Prostate gland (tissue), 2 donors: ENCODE measurements around the gene PCA3. TPM values are rescaled to one million over a fixed set of nuclear protein-coding genes. Genes with fewer than 3 reads are reported as not detected.

Experiments
- DNase-seq: peaks from one replicate; pipeline ENCODE4 v3.0.0-alpha.2; 2019; ENCODE audit warnings: low spot score
- H3K27ac ChIP-seq, 2 donors: fragments of 200-600 bp; sonication (generic); 2 replicates each; pipeline ENCODE4 v1.5.1; 2017 to 2019
- H3K27me3 ChIP-seq: fragments of 200-600 bp; sonication (generic); replicated peaks from 2 replicates; pipeline ENCODE4 v1.5.1; 2019; ENCODE audit not compliant: insufficient read depth
- H3K36me3 ChIP-seq, 2 donors: fragments of 200-600 bp; sonication (generic); 1 replicate in 1 of 2; 2 replicates in 1 of 2; pipeline versions ENCODE4 v1.5.1 to v1.8.1; 2017 to 2019
- H3K4me1 ChIP-seq: fragments of 200-600 bp; sonication (generic); replicated peaks from 2 replicates; pipeline ENCODE4 v1.5.1; 2019
- H3K4me3 ChIP-seq, 2 donors: fragments of 200-600 bp; sonication (generic); 2 replicates each; pipeline ENCODE4 v1.5.1; 2017 to 2019
- H3K9me3 ChIP-seq: fragments of 200-600 bp; sonication (generic); 2 replicates; pipeline ENCODE4 v1.5.1; 2017
- POLR2A ChIP-seq: fragments of 450-650 bp; IDR thresholded peaks from one replicate; pipeline ENCODE4 v1.6.1; 2016; ENCODE audit warnings: antibody characterized with exemption, mild to moderate bottlenecking
- POLR2AphosphoS5 ChIP-seq: sonication (generic); formaldehyde crosslinking; IDR thresholded peaks from one replicate; pipeline ENCODE4 v1.6.1; 2017; ENCODE audit warnings: antibody characterized with exemption
- WGBS: methylation state at CpG from one replicate; pipeline ENCODE4 v1.1.5; 2018; 5-methylcytosine and 5-hydroxymethylcytosine counted together
- intact Hi-C: fragments of 100-400 bp; cut with DNase I; formaldehyde crosslinking; loops from one replicate; pipeline ENCODE4 v1.14.2; 2022
- total RNA-seq, 2 donors: library from RNA; depleted of rRNA; stranded (reverse); fragments of >200 nt; gene quantifications; one replicate each; pipeline ENCODE4 v1.1.0, GENCODE V29; 2016
- TF ChIP-seq, protein P1 (sequence below), 4 experiments: fragments of 200-600 bp in 2 of 4; fragments of 450-650 bp in 2 of 4; sonication (generic) in 2 of 4; IDR thresholded peaks; 1 replicate in 3 of 4; 2 replicates in 1 of 4; pipeline ENCODE4 v1.5.1; 2016 to 2019; ENCODE audit warnings: antibody characterized with exemption in 4 of 4, mild to moderate bottlenecking in 2 of 4, moderate library complexity in 2 of 4

PCA3 gene
- total RNA-seq, 2 donors from 2014 or later, result 0.14 TPM; not detected in 1

DNA sequence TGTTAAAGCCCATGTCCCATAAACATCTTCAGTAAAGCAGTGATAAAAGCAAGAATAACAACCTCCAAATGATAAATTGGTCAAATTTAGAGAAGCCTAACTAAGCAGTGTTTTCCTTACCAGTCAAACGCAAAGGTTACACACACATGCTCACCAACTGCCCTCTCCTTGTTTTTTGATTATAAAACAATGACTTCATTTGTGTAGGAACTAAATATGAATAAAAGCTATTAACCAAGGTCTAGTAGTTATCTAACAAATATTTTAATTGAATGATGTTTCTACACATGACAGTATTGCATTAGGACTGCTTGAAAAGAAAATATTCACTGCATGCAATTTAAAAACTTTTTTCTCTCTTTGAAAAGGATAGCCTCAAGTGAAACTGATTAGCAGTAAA, 36.7 kb downstream of the PCA3 start:
- Histone ChIP-seq H3K4me1 (no peaks in the 10 kb centered on the region), H3K36me3 (no peaks in the 10 kb centered on the region), H3K4me3 (no peak overlapping the region), H3K27ac (no peak overlapping the region), H3K9me3 (no peaks in the 10 kb centered on the region), H3K27me3 (no peaks in the 10 kb centered on the region)
- no peak for DNase-seq
- 65% methylated on average over 1 of the region's 1 CpG for WGBS
- intact Hi-C loops, result no loop called here
- TF ChIP-seq POLR2AphosphoS5 (no peak), POLR2A (no peak)
- TF ChIP-seq, protein P1, sequence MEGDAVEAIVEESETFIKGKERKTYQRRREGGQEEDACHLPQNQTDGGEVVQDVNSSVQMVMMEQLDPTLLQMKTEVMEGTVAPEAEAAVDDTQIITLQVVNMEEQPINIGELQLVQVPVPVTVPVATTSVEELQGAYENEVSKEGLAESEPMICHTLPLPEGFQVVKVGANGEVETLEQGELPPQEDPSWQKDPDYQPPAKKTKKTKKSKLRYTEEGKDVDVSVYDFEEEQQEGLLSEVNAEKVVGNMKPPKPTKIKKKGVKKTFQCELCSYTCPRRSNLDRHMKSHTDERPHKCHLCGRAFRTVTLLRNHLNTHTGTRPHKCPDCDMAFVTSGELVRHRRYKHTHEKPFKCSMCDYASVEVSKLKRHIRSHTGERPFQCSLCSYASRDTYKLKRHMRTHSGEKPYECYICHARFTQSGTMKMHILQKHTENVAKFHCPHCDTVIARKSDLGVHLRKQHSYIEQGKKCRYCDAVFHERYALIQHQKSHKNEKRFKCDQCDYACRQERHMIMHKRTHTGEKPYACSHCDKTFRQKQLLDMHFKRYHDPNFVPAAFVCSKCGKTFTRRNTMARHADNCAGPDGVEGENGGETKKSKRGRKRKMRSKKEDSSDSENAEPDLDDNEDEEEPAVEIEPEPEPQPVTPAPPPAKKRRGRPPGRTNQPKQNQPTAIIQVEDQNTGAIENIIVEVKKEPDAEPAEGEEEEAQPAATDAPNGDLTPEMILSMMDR (IDR thresholded peaks at IDR 0.05), result no peak

DNA sequence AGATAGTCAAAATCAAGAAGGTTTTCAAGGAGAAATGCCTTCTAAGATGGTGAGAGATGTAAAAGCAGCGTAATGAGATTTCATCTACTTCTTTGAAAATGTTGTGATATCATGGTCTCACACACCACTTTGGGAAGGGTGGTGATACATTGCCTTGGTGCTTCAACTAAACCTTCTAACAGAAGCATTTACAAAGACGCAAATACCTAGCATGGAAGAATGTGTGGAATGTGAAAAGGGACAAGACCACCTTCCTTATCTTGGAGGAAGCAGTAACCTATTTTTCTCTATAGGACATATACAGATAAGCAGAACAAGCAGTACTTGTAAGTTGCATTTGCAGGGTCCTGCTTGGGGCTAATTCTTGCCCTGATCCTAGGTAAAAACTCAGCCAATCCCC, 38.8 kb downstream of the PCA3 start:
- intact Hi-C loops, result no loop called here
- Histone ChIP-seq H3K36me3 (no peaks in the 10 kb centered on the region), H3K27ac (no peak overlapping the region), H3K4me1 (no peaks in the 10 kb centered on the region), H3K27me3 (no peaks in the 10 kb centered on the region), H3K9me3 (no peaks in the 10 kb centered on the region), H3K4me3 (no peak overlapping the region)
- whole genome bisulfite sequencing, result 79% methylated on average over 2 of the region's 2 CpGs
- TF ChIP-seq POLR2AphosphoS5, result no peak
- TF ChIP-seq POLR2A, result no peak
- TF ChIP-seq, protein P1 (IDR thresholded peaks at IDR 0.05), result no peak
- no peak for DNase-seq

DNA sequence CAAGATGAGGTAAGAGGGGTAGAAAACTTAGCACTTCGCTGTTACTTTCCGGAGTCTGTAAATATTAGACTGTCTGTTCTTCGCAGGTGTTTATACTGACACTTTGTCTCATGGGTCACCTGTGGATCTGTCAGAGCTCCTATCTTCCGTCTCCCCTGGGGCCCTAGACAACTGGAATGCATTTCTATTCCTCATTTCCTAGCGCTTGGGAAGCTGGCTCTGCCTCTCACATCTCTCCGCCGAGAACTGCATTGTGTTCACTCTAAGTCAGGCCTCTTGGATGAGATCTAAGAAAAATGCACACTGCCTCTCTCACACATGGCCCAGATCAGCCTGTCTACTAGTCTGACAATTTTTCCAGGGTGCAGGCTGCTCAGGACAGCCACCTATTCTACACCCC, 39.5 kb downstream of the PCA3 start:
- no peak for DNase-seq
- TF ChIP-seq POLR2A (no peak), POLR2AphosphoS5 (no peak)
- TF ChIP-seq, protein P1 (IDR thresholded peaks at IDR 0.05), result no peak
- no peaks in the 10 kb centered on the region for H3K4me1 ChIP-seq
- intact Hi-C loops, result no loop called here
- no peak overlapping the region for H3K27ac ChIP-seq
- H3K36me3 ChIP-seq, result no peaks in the 10 kb centered on the region
- H3K4me3 ChIP-seq, result no peak overlapping the region
- no peaks in the 10 kb centered on the region for H3K9me3 ChIP-seq
- 92% methylated on average over 7 of the region's 7 CpGs for WGBS
- no peaks in the 10 kb centered on the region for H3K27me3 ChIP-seq

DNA sequence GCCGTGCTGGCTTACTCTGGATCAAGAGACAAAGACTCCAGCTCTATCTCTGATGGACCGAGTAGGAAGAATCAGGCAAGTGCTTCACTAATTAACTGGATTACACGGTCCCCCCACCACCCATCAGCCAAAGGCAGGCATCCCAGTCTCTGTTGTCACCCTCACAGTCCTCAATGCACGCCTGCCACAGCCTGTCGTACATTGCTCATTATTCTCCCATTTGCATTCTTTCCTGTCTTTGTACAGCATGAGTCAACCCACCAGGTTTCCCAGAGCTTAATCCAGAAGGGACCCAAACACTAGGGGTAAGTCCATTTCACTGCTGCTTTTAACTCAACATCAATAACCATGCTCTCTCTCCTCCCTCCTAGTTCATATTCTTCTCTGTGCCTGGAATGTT, 44.4 kb downstream of the PCA3 start:
- no peaks in the 10 kb centered on the region for H3K36me3 ChIP-seq

More for the DNA sequence above, 44.4 kb downstream of the PCA3 start:
- TF ChIP-seq POLR2AphosphoS5, result no peak
- TF ChIP-seq POLR2A, result no peak
- TF ChIP-seq, protein P1 (IDR thresholded peaks at IDR 0.05), result no peak
- no peaks in the 10 kb centered on the region for H3K9me3 ChIP-seq
- H3K27me3 ChIP-seq, result no peaks in the 10 kb centered on the region
- H3K4me1 ChIP-seq, result no peaks in the 10 kb centered on the region
- DNase-seq, result no peak
- no peak overlapping the region for H3K4me3 ChIP-seq
- no peak overlapping the region for H3K27ac ChIP-seq
- WGBS, result 56% methylated on average over 5 of the region's 5 CpGs
- intact Hi-C loops, result no loop called here
